SU-DHL-6 (cell line): Measurements from ENCODE around the gene RASA3.

Experiments used
- CTCF ChIP-seq: fragments of 200-600 bp; sonication (generic); IDR thresholded peaks from one replicate; pipeline ENCODE4 v1.5.1; 2017; ENCODE audit warnings: antibody characterized with exemption, mild to moderate bottlenecking, low read length, moderate library complexity; ENCODE audit not compliant: insufficient read depth, poor library complexity, severe bottlenecking
- EZH2phosphoT487 ChIP-seq: fragments of 200-600 bp; sonication (generic), shearing (Covaris generic); conservative IDR thresholded peaks from 2 replicates; pipeline ENCODE4 v1.6.1; 2018; ENCODE audit warnings: mild to moderate bottlenecking, antibody characterized with exemption, low read length, moderate library complexity, mixed read lengths

- no peak for TF ChIP-seq CTCF
- TF ChIP-seq EZH2phosphoT487: no peak
Observed at GRCh38 chr13:114173745-114174144, 41.3 kb upstream of the RASA3 start.
